ENCODE measurements around the gene TEAD1.

- TF ChIP-seq CTCF (IDR thresholded peaks at IDR 0.05; ENCODE audit: low read length) (no peak), EZH2phosphoT487 (IDR thresholded peaks at IDR 0.05; ENCODE audit: low read length) (no peak), EZH2 (optimal IDR thresholded peaks at IDR 0.05; ENCODE audit: low read depth, low read length) (no peak)
These were observed 82.2 kb downstream of the TEAD1 start for GRCh38 chr11:12756454-12756806.
